T47D (cell line): ENCODE measurements around the gene KRT86.

Experiments
- DNase-seq, 2 experiments: peaks; one replicate each; pipeline versions ENCODE4 v3.0.0 to v3.0.0-alpha.2; 2011 to 2012; ENCODE audit warnings: low read depth in 1 of 2, low spot score in 1 of 2
- JUND ChIP-seq: IDR thresholded peaks from 2 replicates; pipeline ENCODE4 v1.6.1; 2012; ENCODE audit warnings: low read depth
- in situ Hi-C: cut with HindIII; loops from 2 replicates; pipeline ENCODE4 v1.10.0; 2016; ENCODE audit warnings: low sequenced_read_pairs, low pct_unique_long_range_greater_than_20kb

Gene KRT86

DNA sequence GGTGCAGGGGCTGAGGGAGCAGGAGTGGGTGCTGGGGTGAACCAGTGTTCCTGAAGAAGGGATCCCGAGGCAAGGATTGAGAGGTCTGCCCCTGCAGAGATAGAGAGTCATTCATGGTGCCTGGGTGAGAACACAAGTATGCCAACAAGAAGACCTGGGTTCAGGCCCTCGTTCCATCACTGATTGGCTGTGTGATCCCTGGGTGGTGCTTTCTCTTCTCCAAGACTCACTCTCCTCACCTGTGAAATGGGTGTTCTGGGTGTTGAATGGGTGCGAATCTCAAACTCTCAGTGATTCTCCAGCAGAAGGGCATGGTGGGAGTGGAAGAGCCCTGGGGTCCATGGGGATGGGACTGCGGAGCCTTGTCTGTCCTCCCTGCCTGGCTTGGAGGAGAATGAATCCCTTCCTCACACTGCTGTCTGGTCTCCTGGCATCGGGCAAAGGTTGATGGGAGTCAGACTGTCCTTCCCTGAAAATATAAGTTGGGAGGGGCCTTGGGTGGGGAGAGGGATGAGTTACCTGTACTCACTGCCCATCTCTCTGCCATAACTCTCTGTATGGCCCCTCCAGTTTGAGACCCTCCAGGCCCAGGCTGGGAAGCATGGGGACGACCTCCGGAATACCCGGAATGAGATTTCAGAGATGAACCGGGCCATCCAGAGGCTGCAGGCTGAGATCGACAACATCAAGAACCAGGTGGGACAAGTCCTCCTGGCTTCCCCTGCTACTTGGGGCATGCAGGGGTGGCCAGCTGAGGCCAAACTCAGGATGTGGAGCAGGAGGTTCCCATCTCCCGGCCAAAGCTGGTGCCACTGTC is 31.8 kb upstream of the KRT86 start:
- in situ Hi-C loops: no loop called here
- no peak for TF ChIP-seq JUND
- peak in 1 of 2 experiments; percentile 19 for DNase-seq

DNA sequence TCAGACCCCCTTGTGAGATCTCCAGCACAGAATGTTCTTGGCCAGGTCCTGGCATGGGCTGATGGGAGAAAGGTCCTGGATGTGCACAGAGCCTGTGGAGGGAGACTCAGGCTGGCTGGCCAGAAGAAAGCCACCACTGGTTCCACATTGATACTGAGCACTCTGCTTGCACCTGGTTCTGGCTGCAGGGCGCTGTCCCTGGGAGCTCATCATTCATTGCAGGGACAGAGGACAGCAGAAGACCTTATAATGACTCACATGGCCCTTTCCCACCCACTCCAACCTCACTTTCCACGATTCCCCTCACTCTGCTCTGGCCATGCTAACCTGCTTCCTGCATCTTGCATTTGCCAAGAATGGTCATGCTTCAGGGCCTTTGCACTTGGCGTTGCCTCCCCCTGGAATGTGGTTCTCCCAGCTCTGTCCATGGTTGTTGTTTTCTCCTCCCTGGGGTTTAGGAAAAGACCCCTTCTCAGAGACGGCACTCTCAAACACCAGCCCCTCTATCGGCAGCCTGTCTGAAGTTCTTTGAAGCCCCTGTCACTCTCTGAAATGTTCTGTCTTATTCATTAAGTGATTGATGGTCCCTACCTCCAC is 31.1 kb upstream of the KRT86 start:
- in situ Hi-C loops: no loop called here
- DNase-seq: peak in 1 of 2 experiments; percentile 95
- no peak for TF ChIP-seq JUND

GRCh38 chr12:52243856-52244614 is 30.4 kb upstream of the KRT86 start:
- in situ Hi-C loops: no loop called here

GRCh38 chr12:52244615-52244994 is 29.8 kb upstream of the KRT86 start:
- in situ Hi-C loops: no loop called here
- DNase-seq: no peak
- no peak for TF ChIP-seq JUND

More at GRCh38 chr12:52243856-52244614, 30.4 kb upstream of the KRT86 start:
- peak; percentile 84 to 89 for DNase-seq
- no peak; the same call in 1 of the 2 replicates for TF ChIP-seq JUND

GRCh38 chr12:52245259-52245961 is 29.0 kb upstream of the KRT86 start:
- in situ Hi-C loops: no loop called here
- DNase-seq: no peak
- TF ChIP-seq JUND: no peak

GRCh38 chr12:52245962-52246569 is 28.4 kb upstream of the KRT86 start:
- TF ChIP-seq JUND: no peak
- in situ Hi-C loops: no loop called here
- DNase-seq: no peak

- in situ Hi-C loops: no loop called here
- DNase-seq: peak; percentile 91 to 97
- peak; percentile 99 for TF ChIP-seq JUND
Measured at GRCh38 chr12:52246720-52247621, 27.5 kb upstream of the KRT86 start.

GRCh38 chr12:52247622-52248540 is 26.6 kb upstream of the KRT86 start:
- TF ChIP-seq JUND: no peak
- in situ Hi-C loops: no loop called here
- no peak for DNase-seq

- in situ Hi-C loops: no loop called here
- TF ChIP-seq JUND: no peak
- DNase-seq: peak; percentile 92 to 95
Measured at GRCh38 chr12:52248541-52249461, 25.6 kb upstream of the KRT86 start.
